HUES6 (cell line): ENCODE measurements around the gene CAPZB.

Experiments used
- H3K27ac ChIP-seq: 2 replicates; pipeline ENCODE4 v1.7.0; 2013; ENCODE audit warnings: low read depth, mild to moderate bottlenecking, low read length, inconsistent platforms
- H3K27me3 ChIP-seq: 2 replicates; pipeline ENCODE4 v1.6.1; 2013; ENCODE audit warnings: low read length; ENCODE audit not compliant: control insufficient read depth, insufficient read depth
- H3K36me3 ChIP-seq: 2 replicates; pipeline ENCODE4 v1.6.1; 2013; ENCODE audit warnings: low read length; ENCODE audit not compliant: control insufficient read depth, insufficient read depth
- H3K4me1 ChIP-seq: 2 replicates; pipeline ENCODE4 v1.6.1; 2013; ENCODE audit warnings: low read length; ENCODE audit not compliant: control insufficient read depth, insufficient read depth
- H3K4me3 ChIP-seq: 2 replicates; pipeline ENCODE4 v1.5.1; 2013; ENCODE audit warnings: low read depth, low read length
- H3K9ac ChIP-seq: one replicate; pipeline ENCODE4 v1.6.1; 2013; ENCODE audit warnings: mild to moderate bottlenecking, low read length
- H3K9me3 ChIP-seq: 2 replicates; pipeline ENCODE4 v1.6.1; 2013; ENCODE audit warnings: low read depth, low read length; ENCODE audit not compliant: control insufficient read depth, insufficient read depth

The CAPZB gene

DNA sequence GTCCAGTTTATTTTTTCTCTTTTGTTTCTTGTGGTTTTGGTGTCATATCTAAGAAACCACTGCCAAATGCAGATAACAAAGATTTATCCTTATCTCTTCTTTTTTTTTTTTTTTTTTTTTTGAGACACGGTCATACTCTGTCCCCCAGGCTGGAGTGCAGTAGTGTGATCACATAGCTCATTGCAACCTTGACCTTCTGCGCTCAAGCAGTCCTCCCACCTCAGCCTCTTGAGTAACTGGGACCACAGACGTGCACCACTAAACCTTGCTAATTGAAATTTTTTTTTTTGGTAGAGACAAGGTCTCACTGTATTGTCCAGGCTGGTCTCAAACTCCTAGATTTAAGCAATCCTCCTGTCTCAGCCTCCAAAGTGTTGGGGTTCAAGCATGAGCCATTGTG, 164.3 kb downstream of the CAPZB start:
- H3K27me3 ChIP-seq: no peaks in the 10 kb centered on the region
- no peaks in the 10 kb centered on the region for H3K4me1 ChIP-seq
- H3K36me3 ChIP-seq: peaks cover 52% of the 10 kb centered on the region
- no peak overlapping the region for H3K4me3 ChIP-seq
- H3K27ac ChIP-seq: no peak overlapping the region
- H3K9ac ChIP-seq: no peak overlapping the region
- no peaks in the 10 kb centered on the region for H3K9me3 ChIP-seq

DNA sequence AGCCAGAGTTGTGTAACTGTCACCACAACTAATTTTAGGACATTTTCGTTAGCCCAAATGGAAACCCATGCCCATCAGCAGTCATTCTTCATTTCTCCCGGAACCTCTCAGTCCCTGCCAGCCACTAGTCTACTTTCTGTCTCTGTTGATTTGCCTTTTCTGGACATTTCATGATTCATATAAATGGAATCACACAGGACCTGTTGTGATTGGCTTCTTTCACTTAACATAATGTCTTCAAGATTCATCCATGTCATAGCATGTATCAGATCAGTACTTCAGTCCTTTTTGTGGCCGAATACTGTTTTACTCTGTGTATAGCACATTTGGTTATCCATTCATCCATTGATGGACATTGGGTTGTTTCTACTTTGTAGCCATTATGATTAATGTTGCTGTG, 166.1 kb downstream of the CAPZB start:
- no peak overlapping the region for H3K9ac ChIP-seq
- peaks cover 34% of the 10 kb centered on the region for H3K36me3 ChIP-seq
- no peak overlapping the region for H3K27ac ChIP-seq
- no peaks in the 10 kb centered on the region for H3K9me3 ChIP-seq
- H3K4me1 ChIP-seq: peaks cover 4% of the 10 kb centered on the region; the same call in 1 of the 2 replicates
- H3K27me3 ChIP-seq: no peaks in the 10 kb centered on the region
- H3K4me3 ChIP-seq: no peak overlapping the region

DNA sequence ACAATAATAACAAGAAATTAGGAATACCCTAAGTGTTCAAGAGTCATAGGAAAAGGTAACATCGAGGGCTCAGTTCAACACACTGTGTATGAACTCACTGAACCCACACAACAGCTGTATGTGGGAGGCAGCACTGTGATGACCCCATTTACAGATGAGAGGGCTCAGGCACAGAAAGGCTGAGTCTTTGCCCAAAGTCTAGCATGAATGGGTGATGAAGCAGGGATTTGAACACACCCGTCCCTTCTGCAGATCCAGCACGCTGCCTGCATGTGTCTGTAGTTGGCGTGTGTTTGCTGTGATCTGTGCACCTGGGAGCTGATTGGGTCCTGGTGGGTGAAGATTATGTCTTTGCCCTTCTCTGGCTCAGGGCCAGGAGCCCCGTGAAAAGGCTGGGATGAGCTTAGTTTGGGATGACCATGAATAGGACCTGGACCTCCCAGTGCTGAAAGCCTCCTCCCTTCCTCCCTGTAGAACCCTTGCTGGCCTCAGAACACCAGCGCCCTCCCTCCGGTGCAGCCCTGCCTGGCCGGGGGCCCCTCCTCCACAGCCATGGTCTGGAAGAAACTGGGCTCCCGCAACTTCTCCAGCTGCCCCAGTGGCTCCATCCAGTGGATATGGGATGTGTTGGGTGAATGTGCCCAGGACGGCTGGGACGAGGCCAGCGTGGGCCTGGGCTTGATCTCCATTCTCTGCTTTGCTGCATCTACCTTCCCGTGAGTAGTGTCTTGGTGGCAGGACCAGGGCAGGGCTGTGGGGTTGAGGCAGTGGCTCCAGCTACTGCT, 168.0 kb downstream of the CAPZB start:
- Histone ChIP-seq H3K27me3 (no peaks in the 10 kb centered on the region), H3K27ac (no peak overlapping the region), H3K9me3 (no peaks in the 10 kb centered on the region), H3K9ac (no peak overlapping the region), H3K4me3 (no peak overlapping the region), H3K36me3 (peaks cover 24% of the 10 kb centered on the region), H3K4me1 (peaks cover 11% of the 10 kb centered on the region)

DNA sequence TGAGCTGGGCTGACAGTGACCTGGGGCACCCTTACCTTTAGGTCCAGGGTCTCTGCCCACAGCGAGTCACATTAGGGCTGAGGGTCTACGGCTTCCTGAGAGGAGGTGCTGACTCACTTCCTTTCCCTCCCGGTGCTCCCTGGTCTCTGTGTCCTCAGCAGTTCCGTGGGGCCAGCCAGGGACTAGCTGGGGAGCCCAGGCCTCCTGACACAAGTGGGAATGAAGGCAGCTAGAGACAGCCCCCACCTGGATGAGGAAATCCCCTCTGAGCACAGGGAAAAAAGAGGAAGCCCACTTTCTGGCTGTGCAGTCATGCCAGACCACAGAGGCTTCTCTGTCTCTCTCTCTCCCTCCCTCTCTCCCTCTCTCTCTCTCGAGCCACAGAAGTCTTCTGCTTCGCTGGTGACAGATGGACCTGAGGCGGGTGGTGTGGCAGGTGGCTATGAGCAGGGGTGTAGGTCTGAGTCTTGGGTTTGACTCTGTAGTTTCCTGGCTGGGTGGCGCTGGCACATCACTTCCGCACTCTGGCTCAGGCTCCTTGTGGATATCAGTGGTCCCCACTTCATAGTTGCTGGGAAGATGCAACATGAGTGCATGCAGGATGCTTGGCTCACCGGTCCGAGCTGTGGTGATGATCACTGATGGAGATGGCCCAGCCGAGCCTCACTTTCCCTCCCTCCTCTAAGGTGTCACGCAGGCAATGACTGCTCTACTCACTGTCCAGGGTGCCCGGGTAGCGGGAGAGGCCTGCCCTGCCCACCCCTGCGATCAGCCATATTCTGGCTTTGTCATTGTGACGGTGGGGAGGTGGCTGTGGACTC, 169.8 kb downstream of the CAPZB start:
- H3K27ac ChIP-seq: no peak overlapping the region
- peaks cover 17% of the 10 kb centered on the region for H3K36me3 ChIP-seq
- peaks cover 16% of the 10 kb centered on the region for H3K4me1 ChIP-seq
- H3K9ac ChIP-seq: no peak overlapping the region
- H3K9me3 ChIP-seq: no peaks in the 10 kb centered on the region
- H3K4me3 ChIP-seq: no peak overlapping the region
- H3K27me3 ChIP-seq: no peaks in the 10 kb centered on the region

DNA sequence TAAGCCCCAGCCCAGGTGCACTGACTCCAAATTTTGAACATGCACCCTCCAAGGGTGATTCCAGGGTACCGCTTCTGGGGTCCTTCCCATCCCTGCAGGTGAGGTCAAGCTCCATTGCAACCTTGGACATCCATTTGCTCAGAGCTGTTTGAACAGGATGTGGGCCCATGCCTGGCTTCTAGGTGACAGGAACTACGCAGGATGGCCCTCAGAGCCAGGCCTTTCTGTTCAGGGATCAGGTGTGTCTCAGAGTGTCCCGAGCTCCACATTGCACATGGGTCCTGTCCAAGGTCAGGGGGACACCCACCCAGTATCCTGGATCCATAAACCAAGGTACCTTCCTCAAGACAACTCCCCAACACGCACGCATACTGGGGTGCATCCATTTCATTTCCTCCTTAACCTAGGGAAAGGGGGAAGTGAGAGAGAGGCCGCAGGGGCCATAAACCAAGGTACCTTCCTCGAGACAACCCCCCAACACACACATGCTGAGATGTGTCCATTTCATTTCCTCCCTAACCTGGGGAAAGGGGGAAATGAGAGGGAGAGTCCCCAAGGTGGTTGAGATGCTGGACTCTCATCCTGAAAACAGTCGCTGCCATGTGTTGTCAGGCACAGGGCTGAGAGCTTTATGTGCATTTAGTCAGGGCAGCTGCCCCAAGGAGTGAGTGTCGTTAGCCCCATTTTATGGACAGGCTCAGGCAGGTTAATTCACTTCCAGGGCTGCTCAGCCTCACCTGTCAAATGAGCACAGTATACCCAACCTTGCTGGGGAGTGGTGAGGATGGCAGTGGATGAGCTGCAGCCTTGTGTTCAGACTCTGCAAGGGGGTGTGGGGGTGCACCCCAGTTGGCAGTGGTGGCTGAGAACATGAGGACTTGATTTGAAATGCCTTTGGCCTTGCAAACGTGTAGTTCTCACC, 171.1 kb downstream of the CAPZB start:
- H3K27me3 ChIP-seq: no peaks in the 10 kb centered on the region
- H3K36me3 ChIP-seq: peaks cover 15% of the 10 kb centered on the region
- H3K9ac ChIP-seq: no peak overlapping the region
- H3K27ac ChIP-seq: no peak overlapping the region
- no peaks in the 10 kb centered on the region for H3K9me3 ChIP-seq
- no peak overlapping the region for H3K4me3 ChIP-seq
- peaks cover 17% of the 10 kb centered on the region for H3K4me1 ChIP-seq

DNA sequence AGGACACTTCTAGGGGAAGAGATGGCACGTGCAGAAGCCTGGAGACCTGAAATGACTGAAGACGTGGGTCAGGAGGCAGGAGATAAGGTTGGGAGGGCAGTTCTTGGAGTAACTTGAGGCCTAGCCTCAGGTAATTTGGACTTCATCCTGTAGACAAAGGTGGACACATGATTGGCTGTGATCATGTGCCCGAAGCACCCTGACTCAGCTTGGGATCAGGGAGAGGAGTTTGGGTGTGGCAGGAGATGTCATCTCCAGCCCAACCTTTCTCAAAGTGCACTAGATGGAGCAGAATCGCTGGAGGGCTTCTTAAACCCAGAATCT, 171.7 kb downstream of the CAPZB start:
- Histone ChIP-seq H3K27me3 (no peaks in the 10 kb centered on the region), H3K4me1 (peaks cover 17% of the 10 kb centered on the region), H3K27ac (no peak overlapping the region), H3K36me3 (peaks cover 13% of the 10 kb centered on the region), H3K9me3 (no peaks in the 10 kb centered on the region), H3K9ac (no peak overlapping the region), H3K4me3 (no peak overlapping the region)

DNA sequence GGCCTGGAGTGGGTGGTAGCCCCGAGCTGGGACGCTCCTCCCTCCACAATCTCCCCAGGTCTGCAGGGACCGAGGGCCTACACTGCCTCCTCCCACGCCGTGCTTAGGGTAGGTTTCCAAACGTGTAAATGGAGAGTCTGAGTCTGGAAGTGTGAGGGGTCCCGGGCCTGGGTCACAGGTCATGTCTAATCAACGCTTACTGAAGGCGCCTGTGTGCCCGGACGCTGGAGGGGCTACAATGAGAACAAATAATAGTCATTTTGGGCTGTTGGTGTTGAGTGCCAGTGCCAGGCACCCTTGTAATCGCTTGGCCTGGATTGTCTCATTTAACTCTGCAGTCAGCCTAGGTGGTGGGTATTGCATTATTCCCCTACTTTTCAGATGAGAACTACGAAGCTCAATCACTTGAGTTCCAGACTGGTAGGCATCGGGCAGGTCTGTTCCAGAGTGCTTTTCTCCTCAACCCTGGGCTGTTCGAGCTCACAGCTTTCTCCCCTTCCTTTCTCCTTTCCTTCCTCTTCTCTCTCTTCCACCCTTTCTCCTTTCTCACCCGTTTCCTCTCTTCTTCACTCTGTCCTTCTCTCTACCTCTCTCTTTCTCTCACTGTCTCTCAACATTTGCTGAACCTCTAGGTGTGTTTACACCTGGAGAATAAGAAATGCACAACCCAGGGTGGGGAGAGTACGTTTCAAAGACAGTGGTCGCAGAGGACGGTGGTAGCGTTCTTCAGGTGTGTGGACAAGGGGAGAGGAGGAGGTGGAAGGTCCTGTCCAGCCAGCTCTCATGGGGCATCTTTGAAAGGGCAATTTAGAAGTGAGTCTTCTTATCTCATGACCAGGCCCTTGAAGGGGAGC, 172.3 kb downstream of the CAPZB start:
- peak overlapping the region; percentile 67; the same call in 1 of the 2 replicates for H3K27ac ChIP-seq
- peaks cover 14% of the 10 kb centered on the region for H3K36me3 ChIP-seq
- H3K27me3 ChIP-seq: no peaks in the 10 kb centered on the region
- peaks cover 17% of the 10 kb centered on the region for H3K4me1 ChIP-seq
- peak overlapping the region; percentile 97 for H3K4me3 ChIP-seq
- no peaks in the 10 kb centered on the region for H3K9me3 ChIP-seq
- H3K9ac ChIP-seq: peak overlapping the region; percentile 82

DNA sequence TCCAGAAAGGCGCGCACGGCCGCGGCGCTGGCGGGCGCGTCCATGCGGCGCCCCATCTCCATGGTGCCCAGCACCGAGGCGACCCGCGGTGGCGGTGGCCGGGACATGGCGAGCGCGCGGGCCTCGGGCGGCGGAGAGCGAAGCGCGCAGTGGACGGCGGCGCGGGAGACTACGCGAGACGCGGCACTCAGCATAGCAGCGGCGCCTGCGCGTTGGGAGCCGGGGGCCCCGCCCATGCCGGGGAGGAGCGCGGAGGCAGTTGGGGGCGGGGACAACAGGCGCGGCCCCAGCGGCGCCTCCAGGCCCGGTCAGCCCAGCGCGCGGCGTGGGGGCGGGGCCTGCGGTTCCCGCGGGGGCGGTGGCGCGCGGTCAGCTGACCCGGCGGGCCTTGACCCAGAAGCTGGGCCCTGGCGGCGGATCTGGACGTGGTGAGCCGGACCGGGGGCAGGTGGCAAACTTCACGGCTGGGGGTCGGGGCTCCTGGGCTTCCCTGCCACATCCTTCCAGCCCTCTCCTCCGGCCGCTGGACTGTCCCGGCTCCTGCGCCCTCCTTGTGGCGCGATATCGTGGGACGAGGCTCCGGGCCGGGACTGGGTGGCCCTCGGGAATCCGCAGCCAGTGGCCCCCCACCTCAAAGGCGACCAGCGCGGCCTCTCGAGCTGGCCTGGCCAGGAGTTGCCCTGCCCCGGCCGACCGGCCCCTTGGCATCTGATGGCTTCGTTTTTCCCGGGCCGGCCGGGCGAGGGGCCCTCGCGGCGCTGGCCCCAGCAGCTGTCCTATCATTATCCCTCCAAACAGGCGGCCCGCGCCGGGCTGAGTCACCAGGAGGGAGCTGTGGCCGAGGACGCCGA, 173.2 kb downstream of the CAPZB start, which contains the start of the genes AKR7A2 and SLC66A1:
Gene AKR7A2 (minus strand): TSS at position 214 of the 851 bp plus-strand sequence. CDS start 20 bp downstream, at position 194.
Gene SLC66A1 (plus strand): TSS at position 396 of the 851 bp plus-strand sequence. CDS start 5,352 bp downstream, outside the sequence.
- Histone ChIP-seq H3K36me3 (peaks cover 19% of the 10 kb centered on the region), H3K27ac (peak within 1 kb of the TSS; percentile 67; the same call in 1 of the 2 replicates), H3K9me3 (no peaks in the 10 kb centered on the region), H3K9ac (peak within 1 kb of the TSS; percentile 94), H3K4me3 (peak within 1 kb of the TSS; percentile 97), H3K4me1 (peaks cover 17% of the 10 kb centered on the region), H3K27me3 (no peaks in the 10 kb centered on the region)

DNA sequence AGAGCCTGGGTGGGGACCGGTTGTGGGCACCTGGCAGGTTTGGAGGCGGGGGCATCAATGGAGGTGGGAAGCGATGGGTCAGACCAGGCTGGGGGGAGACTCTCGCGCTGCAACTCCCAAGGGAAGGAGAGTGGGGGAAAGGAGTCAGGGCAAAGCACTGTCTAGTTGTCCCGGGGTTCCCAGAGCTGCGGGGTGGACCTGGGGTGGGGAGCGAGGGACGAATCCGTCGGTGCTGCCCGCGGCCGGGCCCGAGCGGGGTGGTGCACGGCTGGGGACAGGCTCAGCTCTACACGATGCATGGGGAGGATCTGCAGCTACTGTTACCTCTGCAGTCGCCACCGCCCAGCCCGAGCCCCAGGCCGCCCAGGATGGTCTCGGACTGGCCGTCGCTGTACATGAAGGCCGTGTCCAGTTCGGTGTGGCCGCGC, 173.8 kb downstream of the CAPZB start:
- H3K9ac ChIP-seq: peak overlapping the region; percentile 94
- H3K36me3 ChIP-seq: peaks cover 25% of the 10 kb centered on the region
- H3K9me3 ChIP-seq: no peaks in the 10 kb centered on the region
- H3K4me3 ChIP-seq: peak overlapping the region; percentile 97
- peaks cover 17% of the 10 kb centered on the region for H3K4me1 ChIP-seq
- H3K27ac ChIP-seq: peak overlapping the region; percentile 67; the same call in 1 of the 2 replicates
- no peaks in the 10 kb centered on the region for H3K27me3 ChIP-seq
